T-helper 17 cell (primary cell): Measurements from ENCODE around the gene CHN2. TPM values are rescaled to one million over a fixed set of nuclear protein-coding genes. Genes with fewer than 3 reads are reported as not detected.
A peak's percentile ranks its signal among the peaks of the same experiment; 100 is the strongest.
"Not testable (repeated sequence)": the region's sequence is repeated elsewhere in the genome, so short reads cannot be mapped to it uniquely, and the experiment has no call there.

Experiments
- ATAC-seq: fragments of 150-1000 bp; cut with Tn5 transposase; 2 replicates; pipeline ENCODE4 v1.10.0; 2021; ENCODE audit warnings: mild to moderate bottlenecking, moderate library complexity
- DNase-seq, 3 donors: peaks; one replicate each; pipeline versions ENCODE4 v3.0.0 to v3.0.0-alpha.2; 2020 to 2021
- H3K9me3 ChIP-seq: one replicate; pipeline ENCODE4 v1.7.0; 2013; ENCODE audit warnings: low read length, mild to moderate bottlenecking; ENCODE audit not compliant: control insufficient read depth, poor library complexity, severe bottlenecking
- H3K27ac Mint-ChIP-seq: one replicate; pipeline ENCODE4 v1.8.0; 2022; ENCODE audit warnings: mild to moderate bottlenecking, moderate library complexity, mixed read lengths
- H3K27me3 Mint-ChIP-seq: one replicate; pipeline ENCODE4 v1.8.0; 2022; ENCODE audit warnings: mixed read lengths
- H3K36me3 Mint-ChIP-seq: one replicate; pipeline ENCODE4 v1.8.0; 2022; ENCODE audit warnings: low read depth, mixed read lengths
- H3K4me1 Mint-ChIP-seq: one replicate; pipeline ENCODE4 v1.8.0; 2022; ENCODE audit warnings: mild to moderate bottlenecking, mixed read lengths
- H3K4me3 Mint-ChIP-seq: one replicate; pipeline ENCODE4 v1.8.0; 2022; ENCODE audit warnings: mild to moderate bottlenecking, moderate library complexity, mixed read lengths
- total RNA-seq, 4 donors: library from RNA in 2 of 4; stranded (reverse) in 2 of 4; gene quantifications; one replicate each; pipeline ENCODE4 v1.2.3 and lab custom pipeline; 2022 to 2026

CHN2 gene
- total RNA-seq, 2 donors from 2014 or later, result 3.8 to 4.0 TPM

DNA sequence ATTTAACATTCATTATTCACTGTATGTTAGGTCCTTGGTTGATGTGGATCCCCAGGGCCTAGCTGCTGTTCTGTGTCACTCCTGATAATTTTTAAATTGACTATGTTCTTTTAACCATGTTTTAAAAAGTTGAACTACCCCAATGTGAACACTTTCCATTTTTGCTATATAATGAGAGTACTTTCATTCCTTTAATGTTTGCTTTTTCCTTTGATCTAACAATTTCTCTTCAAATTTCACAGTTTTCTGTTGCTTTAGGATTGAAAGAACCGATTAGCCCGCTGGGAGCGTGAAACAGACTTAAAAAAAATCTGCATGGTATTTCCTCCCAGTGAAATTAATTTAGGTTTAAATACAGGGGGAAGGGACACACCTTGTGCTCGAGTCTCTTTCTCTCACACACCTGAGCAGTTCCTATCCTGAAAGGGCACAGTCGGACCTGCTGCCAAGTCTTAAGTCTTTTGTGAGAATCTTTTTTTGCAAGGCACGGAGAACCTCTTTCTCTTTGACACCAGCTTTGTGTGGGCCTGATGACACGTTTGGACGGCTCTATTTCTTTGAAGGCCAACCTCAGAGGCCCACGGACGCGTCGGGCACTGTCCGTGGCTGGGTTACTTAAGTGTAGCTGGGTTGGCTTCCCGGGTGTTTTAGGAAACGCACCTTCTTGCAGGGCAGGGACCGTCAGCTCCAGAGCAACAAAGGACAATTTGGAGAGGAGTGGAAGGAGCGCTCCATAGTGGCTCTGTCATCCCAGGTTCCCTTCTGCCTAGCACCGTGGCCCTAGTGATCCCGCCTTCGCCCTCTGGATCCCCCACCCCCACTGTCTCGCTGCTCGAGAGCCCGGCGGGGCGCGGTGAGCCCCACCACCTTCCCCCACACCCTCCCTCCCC, 1.0 kb upstream of the CHN2 start:
- Mint-ChIP-seq H3K27me3 (peaks cover 69% of the 10 kb centered on the region), H3K27ac (no peak overlapping the region)

GRCh38 chr7:29194206-29194593, 375 bp upstream of the CHN2 start:
- Mint-ChIP-seq H3K27me3 (peaks cover 63% of the 10 kb centered on the region), H3K36me3 (peaks cover 2% of the 10 kb centered on the region), H3K4me1 (peaks cover 10% of the 10 kb centered on the region), H3K4me3 (peak overlapping the region; percentile 83), H3K27ac (peak overlapping the region; percentile 91)
- DNase-seq (no peak), ATAC-seq (no peak)
- no peaks in the 10 kb centered on the region for H3K9me3 ChIP-seq

More for the DNA sequence above, 1.0 kb upstream of the CHN2 start:
- DNase-seq (no peak), ATAC-seq (no peak)
- Mint-ChIP-seq H3K36me3 (peaks cover 2% of the 10 kb centered on the region), H3K4me1 (peaks cover 10% of the 10 kb centered on the region), H3K4me3 (peak overlapping the region; percentile 83)
- H3K9me3 ChIP-seq, result no peaks in the 10 kb centered on the region

DNA sequence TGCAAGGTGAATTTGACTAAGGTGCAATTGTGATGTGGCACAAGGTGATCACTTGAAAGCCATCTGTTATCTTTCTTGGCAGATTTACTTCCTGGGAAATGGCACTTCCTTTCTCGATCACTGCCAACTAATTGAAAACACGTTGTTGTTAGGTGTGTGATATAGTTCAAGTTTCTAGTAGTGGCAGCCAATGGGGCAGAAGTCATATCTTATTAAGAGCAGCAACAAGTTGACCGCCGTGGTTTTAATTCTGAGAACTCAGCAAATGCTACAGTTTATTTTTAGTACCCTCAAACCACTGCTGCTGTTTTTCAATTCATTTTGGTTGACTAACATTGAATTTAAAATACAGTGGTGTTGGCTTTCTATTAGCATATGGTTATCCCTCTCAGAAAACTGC, 1.6 kb downstream of the CHN2 start:
- peaks cover 55% of the 10 kb centered on the region for H3K27me3 Mint-ChIP-seq
- no peak for DNase-seq
- no peak for ATAC-seq
- no peak overlapping the region for H3K4me3 Mint-ChIP-seq
- H3K36me3 Mint-ChIP-seq, result peaks cover 2% of the 10 kb centered on the region
- H3K4me1 Mint-ChIP-seq, result peaks cover 6% of the 10 kb centered on the region
- H3K9me3 ChIP-seq, result no peaks in the 10 kb centered on the region
- H3K27ac Mint-ChIP-seq, result no peak overlapping the region

DNA sequence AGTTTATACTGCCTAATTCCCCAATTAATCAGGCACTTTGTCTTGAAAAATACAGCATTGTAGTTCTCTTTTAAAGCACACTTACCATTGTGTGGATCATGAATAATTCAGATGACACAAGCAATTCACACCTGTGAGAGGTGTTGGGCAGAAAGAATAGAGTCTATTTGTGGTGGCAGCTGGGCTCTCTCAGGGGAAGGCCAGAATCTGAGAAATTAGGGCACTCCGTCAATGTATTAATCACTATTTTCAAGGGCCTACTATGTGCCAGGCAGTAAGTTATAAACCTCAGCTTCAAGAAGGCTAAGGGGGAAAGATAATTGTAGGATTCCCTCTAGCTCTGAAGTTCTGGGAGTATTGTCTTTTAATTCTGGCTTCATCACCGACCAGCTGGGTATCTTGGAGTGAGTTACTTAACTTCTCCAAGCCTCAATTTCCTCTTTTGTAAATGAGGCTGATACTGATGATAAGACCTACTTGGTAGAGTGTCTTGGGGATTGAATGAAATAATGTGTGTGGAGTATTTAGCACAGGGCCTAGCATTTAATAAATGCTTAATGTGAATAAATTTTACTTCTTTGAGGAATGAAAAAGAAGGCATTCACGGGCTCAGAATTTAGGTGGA, 2.5 kb downstream of the CHN2 start:
- H3K9me3 ChIP-seq, result no peaks in the 10 kb centered on the region
- no peak for ATAC-seq
- peaks cover 56% of the 10 kb centered on the region for H3K27me3 Mint-ChIP-seq
- no peak for DNase-seq
- H3K4me1 Mint-ChIP-seq, result peaks cover 6% of the 10 kb centered on the region
- no peak overlapping the region for H3K27ac Mint-ChIP-seq
- H3K36me3 Mint-ChIP-seq, result peaks cover 2% of the 10 kb centered on the region
- no peak overlapping the region for H3K4me3 Mint-ChIP-seq

GRCh38 chr7:29197916-29198315, 3.3 kb downstream of the CHN2 start:
- H3K9me3 ChIP-seq, result no peaks in the 10 kb centered on the region
- Mint-ChIP-seq H3K36me3 (peaks cover 2% of the 10 kb centered on the region), H3K4me3 (no peak overlapping the region), H3K4me1 (peaks cover 6% of the 10 kb centered on the region), H3K27ac (no peak overlapping the region), H3K27me3 (peaks cover 50% of the 10 kb centered on the region)
- ATAC-seq (no peak), DNase-seq (no peak)

- DNase-seq (no peak), ATAC-seq (no peak)
- Mint-ChIP-seq H3K27me3 (peaks cover 43% of the 10 kb centered on the region), H3K36me3 (peaks cover 2% of the 10 kb centered on the region), H3K4me3 (no peak overlapping the region), H3K27ac (no peak overlapping the region), H3K4me1 (peaks cover 6% of the 10 kb centered on the region)
- H3K9me3 ChIP-seq, result no peaks in the 10 kb centered on the region
Observed at GRCh38 chr7:29199776-29200175, 5.2 kb downstream of the CHN2 start.

- no peaks in the 10 kb centered on the region for H3K9me3 ChIP-seq
- H3K4me1 Mint-ChIP-seq, result no peaks in the 10 kb centered on the region
- H3K36me3 Mint-ChIP-seq, result no peaks in the 10 kb centered on the region
- H3K27me3 Mint-ChIP-seq, result peaks cover 16% of the 10 kb centered on the region
- no peak overlapping the region for H3K4me3 Mint-ChIP-seq
- DNase-seq (no peak), ATAC-seq (peak; percentile 32)
- H3K27ac Mint-ChIP-seq, result no peak overlapping the region
Observed at GRCh38 chr7:29202651-29203069, 8.1 kb downstream of the CHN2 start.

- H3K9me3 ChIP-seq, result no peaks in the 10 kb centered on the region
- Mint-ChIP-seq H3K36me3 (no peaks in the 10 kb centered on the region), H3K4me3 (no peak overlapping the region), H3K27ac (no peak overlapping the region), H3K27me3 (peaks cover 21% of the 10 kb centered on the region), H3K4me1 (no peaks in the 10 kb centered on the region)
- no peak for DNase-seq
- no peak for ATAC-seq
Observed at GRCh38 chr7:29204491-29205272, 10.1 kb downstream of the CHN2 start.

- Mint-ChIP-seq H3K27ac (no peak overlapping the region), H3K4me1 (no peaks in the 10 kb centered on the region), H3K36me3 (no peaks in the 10 kb centered on the region), H3K4me3 (no peak overlapping the region), H3K27me3 (peaks cover 8% of the 10 kb centered on the region)
- ATAC-seq (no peak), DNase-seq (no peak)
- H3K9me3 ChIP-seq, result no peaks in the 10 kb centered on the region
Observed at GRCh38 chr7:29207162-29207801, 12.7 kb downstream of the CHN2 start.

DNA sequence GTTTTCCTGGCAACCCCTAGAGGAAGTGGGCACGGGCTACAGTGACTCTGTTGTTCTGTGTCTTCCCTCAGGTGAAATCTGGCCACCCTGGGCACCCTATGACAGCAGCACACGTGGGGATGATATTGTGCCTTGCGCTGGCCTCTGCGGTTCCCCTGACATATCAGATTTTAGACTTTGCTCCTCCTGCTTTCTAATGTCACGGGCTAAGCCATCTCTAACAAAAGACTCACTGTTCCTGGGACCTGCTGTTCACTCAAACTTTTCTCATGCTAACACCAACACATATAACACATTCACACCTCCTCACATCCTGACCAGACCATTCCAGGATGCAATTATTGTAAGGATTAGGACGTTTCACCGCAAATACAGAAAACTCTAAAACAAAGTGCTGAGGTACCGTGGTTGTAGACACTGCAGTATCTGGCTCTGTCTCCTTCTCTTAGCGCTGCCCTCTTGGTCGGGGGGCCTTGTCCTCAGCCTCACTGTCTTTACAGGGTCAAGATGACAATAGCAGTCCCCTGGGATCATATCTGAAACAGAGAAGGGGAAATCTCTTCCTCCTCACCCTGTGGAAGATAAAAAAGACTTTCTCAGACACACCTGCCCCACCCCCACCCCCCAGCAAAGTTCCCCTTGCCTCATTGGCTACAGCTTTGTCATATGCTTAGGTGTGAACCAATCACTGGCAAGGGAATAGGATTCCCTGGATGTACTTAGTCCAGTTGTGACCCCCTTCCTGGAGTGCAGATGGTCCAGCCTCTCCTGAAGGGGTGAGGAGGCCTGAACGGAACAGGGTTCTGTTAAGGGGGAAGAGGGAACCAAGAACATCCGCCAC, 14.1 kb downstream of the CHN2 start:
- ATAC-seq (no peak), DNase-seq (no peak)
- Mint-ChIP-seq H3K36me3 (no peaks in the 10 kb centered on the region), H3K4me1 (no peaks in the 10 kb centered on the region), H3K4me3 (no peak overlapping the region), H3K27ac (no peak overlapping the region), H3K27me3 (peaks cover 8% of the 10 kb centered on the region)
- no peaks in the 10 kb centered on the region for H3K9me3 ChIP-seq

GRCh38 chr7:29209745-29210144, 15.2 kb downstream of the CHN2 start:
- Mint-ChIP-seq H3K27ac (no peak overlapping the region), H3K4me1 (no peaks in the 10 kb centered on the region), H3K36me3 (no peaks in the 10 kb centered on the region), H3K27me3 (peaks cover 8% of the 10 kb centered on the region), H3K4me3 (no peak overlapping the region)
- DNase-seq (no peak), ATAC-seq (no peak)
- no peaks in the 10 kb centered on the region for H3K9me3 ChIP-seq

DNA sequence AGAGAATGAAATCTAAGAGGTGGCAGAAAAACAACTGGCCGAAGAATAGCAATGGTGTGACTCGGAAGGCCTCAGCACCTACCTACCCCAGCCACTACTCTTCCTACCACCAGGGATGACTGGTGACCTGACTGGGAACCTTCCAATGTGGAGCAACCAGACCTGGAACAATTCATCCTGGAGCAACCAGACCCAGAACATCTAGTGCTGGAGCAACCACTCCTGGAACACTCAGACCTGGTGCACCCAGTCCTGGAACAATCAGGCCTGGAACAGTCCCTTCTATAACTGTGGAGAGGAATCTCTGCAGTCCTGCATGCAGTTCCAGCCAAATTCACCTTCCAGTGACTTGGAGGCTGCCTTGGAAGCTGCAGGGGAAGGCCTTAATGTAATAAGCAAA, 18.2 kb downstream of the CHN2 start:
- not testable (repeated sequence) for H3K4me3 Mint-ChIP-seq, H3K36me3 Mint-ChIP-seq, H3K9me3 ChIP-seq, ATAC-seq, H3K27ac Mint-ChIP-seq, H3K4me1 Mint-ChIP-seq, DNase-seq, H3K27me3 Mint-ChIP-seq
